ENCODE data around the gene RUBCN. TPM values are rescaled to one million over a fixed set of nuclear protein-coding genes. Genes with fewer than 3 reads are reported as not detected.
"Not testable (repeated sequence)": the region's sequence is repeated elsewhere in the genome, so short reads cannot be mapped to it uniquely, and the experiment has no call there.

The RUBCN gene
- total and polyA plus RNA-seq, 2 donors = 7.9 to 14.6 TPM

GRCh38 chr3:197690754-197691153 lies 46.0 kb downstream of the RUBCN start:
- Histone ChIP-seq H3K4me3 (ENCODE audit: low read depth, low read length) (no peak overlapping the region), H3K36me3 (ENCODE audit: insufficient read depth) (peaks cover 3% of the 10 kb centered on the region), H3K27ac (ENCODE audit: low read depth) (no peak overlapping the region), H3K4me1 (ENCODE audit: insufficient read depth) (no peaks in the 10 kb centered on the region)
- DNase-seq (ENCODE audit: extremely low spot score) = no peak
- 94% methylated on average over 6 of the region's 6 CpGs for WGBS

- no peak for DNase-seq (ENCODE audit: extremely low spot score)
- WGBS = 95% methylated on average over 6 of the region's 6 CpGs
- H3K27ac ChIP-seq (ENCODE audit: low read depth) = no peak overlapping the region
- H3K4me1 ChIP-seq (ENCODE audit: insufficient read depth) = no peaks in the 10 kb centered on the region
- H3K36me3 ChIP-seq (ENCODE audit: insufficient read depth) = no peaks in the 10 kb centered on the region
- no peak overlapping the region for H3K4me3 ChIP-seq (ENCODE audit: low read depth, low read length)
Measured at GRCh38 chr3:197687570-197687969, 49.1 kb downstream of the RUBCN start.

GRCh38 chr3:197686899-197687298 lies 49.8 kb downstream of the RUBCN start:
- 87% methylated on average over 4 of the region's 4 CpGs for WGBS
- no peaks in the 10 kb centered on the region for H3K36me3 ChIP-seq (ENCODE audit: insufficient read depth)
- DNase-seq (ENCODE audit: extremely low spot score) = no peak
- no peak overlapping the region for H3K27ac ChIP-seq (ENCODE audit: low read depth)
- H3K4me1 ChIP-seq (ENCODE audit: insufficient read depth) = no peaks in the 10 kb centered on the region
- no peak overlapping the region for H3K4me3 ChIP-seq (ENCODE audit: low read depth, low read length)

GRCh38 chr3:197685546-197685945 lies 51.2 kb downstream of the RUBCN start:
- no peaks in the 10 kb centered on the region for H3K36me3 ChIP-seq (ENCODE audit: insufficient read depth)
- H3K4me3 ChIP-seq (ENCODE audit: low read depth, low read length) = no peak overlapping the region

GRCh38 chr3:197683191-197683590 lies 53.5 kb downstream of the RUBCN start:
- Histone ChIP-seq H3K36me3 (ENCODE audit: insufficient read depth) (no peaks in the 10 kb centered on the region), H3K4me1 (ENCODE audit: insufficient read depth) (no peaks in the 10 kb centered on the region), H3K27ac (ENCODE audit: low read depth) (no peak overlapping the region), H3K4me3 (ENCODE audit: low read depth, low read length) (no peak overlapping the region)
- no peak for DNase-seq (ENCODE audit: extremely low spot score)
- WGBS = 89% methylated on average over 13 of the region's 13 CpGs

More at GRCh38 chr3:197685546-197685945, 51.2 kb downstream of the RUBCN start:
- DNase-seq (ENCODE audit: extremely low spot score) = no peak
- 93% methylated on average over 3 of the region's 3 CpGs for WGBS
- Histone ChIP-seq H3K27ac (ENCODE audit: low read depth) (no peak overlapping the region), H3K4me1 (ENCODE audit: insufficient read depth) (no peaks in the 10 kb centered on the region)

- Histone ChIP-seq H3K27ac (ENCODE audit: low read depth) (no peak overlapping the region), H3K36me3 (ENCODE audit: insufficient read depth) (no peaks in the 10 kb centered on the region), H3K4me1 (ENCODE audit: insufficient read depth) (no peaks in the 10 kb centered on the region), H3K4me3 (ENCODE audit: low read depth, low read length) (no peak overlapping the region)
- WGBS = 96% methylated on average over 15 of the region's 15 CpGs
- DNase-seq (ENCODE audit: extremely low spot score) = no peak
Measured at GRCh38 chr3:197682713-197683112, 54.0 kb downstream of the RUBCN start.

GRCh38 chr3:197680955-197681521 lies 55.7 kb downstream of the RUBCN start:
- Histone ChIP-seq H3K4me1 (ENCODE audit: insufficient read depth) (no peaks in the 10 kb centered on the region), H3K36me3 (ENCODE audit: insufficient read depth) (no peaks in the 10 kb centered on the region), H3K27ac (ENCODE audit: low read depth) (no peak overlapping the region), H3K4me3 (ENCODE audit: low read depth, low read length) (no peak overlapping the region)
- WGBS = 83% methylated on average over 12 of the region's 12 CpGs
- DNase-seq (ENCODE audit: extremely low spot score) = no peak

- no peaks in the 10 kb centered on the region for H3K36me3 ChIP-seq (ENCODE audit: insufficient read depth)
- 89% methylated on average over 11 of the region's 11 CpGs for WGBS
- no peak overlapping the region for H3K4me3 ChIP-seq (ENCODE audit: low read depth, low read length)
- no peak overlapping the region for H3K27ac ChIP-seq (ENCODE audit: low read depth)
- DNase-seq (ENCODE audit: extremely low spot score) = no peak
- no peaks in the 10 kb centered on the region for H3K4me1 ChIP-seq (ENCODE audit: insufficient read depth)
Measured at GRCh38 chr3:197675951-197676350, 60.8 kb downstream of the RUBCN start.

- 95% methylated on average over 9 of the region's 9 CpGs for WGBS
- Histone ChIP-seq H3K36me3 (ENCODE audit: insufficient read depth) (no peaks in the 10 kb centered on the region), H3K4me1 (ENCODE audit: insufficient read depth) (no peaks in the 10 kb centered on the region), H3K27ac (ENCODE audit: low read depth) (no peak overlapping the region), H3K4me3 (ENCODE audit: low read depth, low read length) (no peak overlapping the region)
- DNase-seq (ENCODE audit: extremely low spot score) = no peak
Measured at GRCh38 chr3:197675563-197675860, 61.2 kb downstream of the RUBCN start.

- WGBS = 91% methylated on average over 29 of the region's 29 CpGs
- no peak for DNase-seq (ENCODE audit: extremely low spot score)
- Histone ChIP-seq H3K36me3 (ENCODE audit: insufficient read depth) (no peaks in the 10 kb centered on the region), H3K27ac (ENCODE audit: low read depth) (no peak overlapping the region), H3K4me1 (ENCODE audit: insufficient read depth) (no peaks in the 10 kb centered on the region), H3K4me3 (ENCODE audit: low read depth, low read length) (no peak overlapping the region)
Measured at GRCh38 chr3:197674741-197675562, 61.8 kb downstream of the RUBCN start.

GRCh38 chr3:197673170-197673569 lies 63.5 kb downstream of the RUBCN start:
- WGBS = 97% methylated on average over 4 of the region's 4 CpGs
- no peak overlapping the region for H3K27ac ChIP-seq (ENCODE audit: low read depth)
- DNase-seq (ENCODE audit: extremely low spot score) = no peak
- H3K4me1 ChIP-seq (ENCODE audit: insufficient read depth) = no peaks in the 10 kb centered on the region
- H3K36me3 ChIP-seq (ENCODE audit: insufficient read depth) = no peaks in the 10 kb centered on the region
- no peak overlapping the region for H3K4me3 ChIP-seq (ENCODE audit: low read depth, low read length)

GRCh38 chr3:197670361-197670760 lies 66.3 kb downstream of the RUBCN start:
- 94% methylated on average over 1 of the region's 1 CpG for WGBS
- H3K36me3 ChIP-seq (ENCODE audit: insufficient read depth) = no peaks in the 10 kb centered on the region
- no peak overlapping the region for H3K27ac ChIP-seq (ENCODE audit: low read depth)
- H3K4me1 ChIP-seq (ENCODE audit: insufficient read depth) = no peaks in the 10 kb centered on the region
- DNase-seq (ENCODE audit: extremely low spot score) = no peak
- no peak overlapping the region for H3K4me3 ChIP-seq (ENCODE audit: low read depth, low read length)

GRCh38 chr3:197667968-197668367 lies 68.7 kb downstream of the RUBCN start:
- WGBS = 85% methylated on average over 5 of the region's 5 CpGs
- Histone ChIP-seq H3K36me3 (ENCODE audit: insufficient read depth) (no peaks in the 10 kb centered on the region), H3K4me3 (ENCODE audit: low read depth, low read length) (no peak overlapping the region), H3K4me1 (ENCODE audit: insufficient read depth) (no peaks in the 10 kb centered on the region), H3K27ac (ENCODE audit: low read depth) (no peak overlapping the region)
- no peak for DNase-seq (ENCODE audit: extremely low spot score)

- not testable (repeated sequence) for H3K27ac ChIP-seq (ENCODE audit: low read depth); H3K36me3 ChIP-seq (ENCODE audit: insufficient read depth); H3K4me3 ChIP-seq (ENCODE audit: low read depth, low read length); DNase-seq (ENCODE audit: extremely low spot score); H3K4me1 ChIP-seq (ENCODE audit: insufficient read depth)
- WGBS = 92% methylated on average over 1 of the region's 3 CpGs
Measured at GRCh38 chr3:197667293-197667692, 69.4 kb downstream of the RUBCN start.
